ES-I3 (cell line): ENCODE results near the gene MTCH1.
A peak's percentile ranks its signal among the peaks of the same experiment; 100 is the strongest.

Source experiments
- H3K36me3 ChIP-seq: 2 replicates; pipeline ENCODE4 v1.6.1; 2013; ENCODE audit warnings: mild to moderate bottlenecking, low read length, control low read depth, moderate library complexity; ENCODE audit not compliant: insufficient read depth
- H3K4me1 ChIP-seq: 2 replicates; pipeline ENCODE4 v1.6.1; 2013; ENCODE audit warnings: mild to moderate bottlenecking, control low read depth, low read length; ENCODE audit not compliant: insufficient read depth
- H3K9ac ChIP-seq: 2 replicates; pipeline ENCODE4 v1.6.1; 2013; ENCODE audit warnings: low read depth, mild to moderate bottlenecking, low read length, moderate library complexity
- H3K9me3 ChIP-seq: 2 replicates; pipeline ENCODE4 v1.6.1; 2013; ENCODE audit warnings: mild to moderate bottlenecking, low read length, moderate library complexity; ENCODE audit not compliant: control insufficient read depth, insufficient read depth

The MTCH1 gene

DNA sequence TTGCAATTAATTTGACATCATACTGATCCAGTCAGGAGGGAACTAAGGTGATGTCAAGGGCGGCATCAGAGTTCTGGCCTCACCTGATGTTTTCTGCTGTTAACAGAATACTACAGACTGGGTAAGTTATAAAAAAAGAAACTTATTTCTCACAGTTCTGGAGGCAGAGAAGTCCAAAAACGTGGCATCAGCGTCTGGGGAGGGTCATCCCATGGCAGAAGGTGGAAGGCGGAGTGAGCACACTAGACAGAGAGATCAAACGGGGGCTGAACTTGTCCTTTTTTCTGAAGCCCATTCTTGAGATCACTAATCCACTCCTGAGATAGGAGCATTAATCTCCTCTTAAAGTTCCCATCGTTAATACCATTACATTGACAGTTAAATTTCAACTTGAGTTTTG, 3.3 kb upstream of the MTCH1 start:
- Histone ChIP-seq H3K4me1 (peaks cover 8% of the 10 kb centered on the region), H3K9ac (no peak overlapping the region), H3K9me3 (no peaks in the 10 kb centered on the region), H3K36me3 (no peaks in the 10 kb centered on the region)

- Histone ChIP-seq H3K9me3 (no peaks in the 10 kb centered on the region), H3K9ac (peak overlapping the region; percentile 88), H3K4me1 (peaks cover 28% of the 10 kb centered on the region), H3K36me3 (no peaks in the 10 kb centered on the region)
These were observed 680 bp upstream of the MTCH1 start for GRCh38 chr6:36986704-36987047.

- Histone ChIP-seq H3K4me1 (peaks cover 34% of the 10 kb centered on the region), H3K9me3 (no peaks in the 10 kb centered on the region), H3K36me3 (no peaks in the 10 kb centered on the region), H3K9ac (peak overlapping the region; percentile 88)
These were observed 584 bp downstream of the MTCH1 start for GRCh38 chr6:36985417-36985807.

DNA sequence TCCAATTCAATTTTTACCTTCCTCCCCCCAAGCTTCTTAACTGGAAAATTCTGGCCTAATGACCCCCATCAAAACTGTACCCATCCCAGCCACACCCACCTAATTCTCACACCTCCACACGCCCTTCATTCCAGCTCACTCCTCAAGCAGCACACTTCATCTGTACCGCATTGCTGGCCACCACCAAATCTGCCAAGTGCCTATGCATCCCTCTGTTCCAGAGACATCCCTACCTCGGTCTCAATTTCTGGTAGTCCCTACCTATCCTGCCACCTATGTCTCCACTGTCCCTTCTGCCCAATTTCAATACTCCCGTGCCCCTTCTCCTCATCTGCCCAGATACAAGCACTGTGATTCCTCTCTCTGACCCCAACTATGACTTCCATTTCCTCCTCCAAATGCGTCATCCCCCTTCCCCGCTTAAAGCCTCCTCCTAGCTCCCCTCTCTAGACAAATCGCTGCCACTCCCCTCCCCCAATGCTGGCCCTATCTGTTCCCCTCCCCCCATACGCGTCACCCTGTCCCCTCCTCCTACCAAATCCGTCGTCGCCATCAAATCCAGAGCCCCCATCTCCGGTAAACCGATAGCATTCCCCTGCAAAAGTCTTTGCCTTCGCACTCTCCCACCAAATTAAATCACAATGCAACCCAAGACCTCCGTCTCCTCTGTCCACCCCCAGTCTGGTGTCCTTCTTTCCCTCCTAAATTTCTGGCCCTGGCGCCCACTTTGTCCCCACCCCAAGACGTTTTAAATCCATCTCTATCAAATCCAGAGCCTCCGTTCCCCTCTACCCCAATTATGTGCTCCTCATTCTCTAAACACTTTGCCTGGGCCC, 1.2 kb downstream of the MTCH1 start:
- no peaks in the 10 kb centered on the region for H3K36me3 ChIP-seq
- peaks cover 36% of the 10 kb centered on the region for H3K4me1 ChIP-seq
- H3K9ac ChIP-seq = peak overlapping the region; percentile 88
- H3K9me3 ChIP-seq = no peaks in the 10 kb centered on the region

GRCh38 chr6:36983538-36983937, 2.5 kb downstream of the MTCH1 start:
- no peaks in the 10 kb centered on the region for H3K36me3 ChIP-seq
- H3K9ac ChIP-seq = no peak overlapping the region
- peaks cover 37% of the 10 kb centered on the region for H3K4me1 ChIP-seq
- H3K9me3 ChIP-seq = no peaks in the 10 kb centered on the region

- no peaks in the 10 kb centered on the region for H3K9me3 ChIP-seq
- peaks cover 3% of the 10 kb centered on the region for H3K36me3 ChIP-seq
- no peak overlapping the region for H3K9ac ChIP-seq
- peaks cover 33% of the 10 kb centered on the region for H3K4me1 ChIP-seq
These were observed 4.9 kb downstream of the MTCH1 start for GRCh38 chr6:36980876-36981619.

DNA sequence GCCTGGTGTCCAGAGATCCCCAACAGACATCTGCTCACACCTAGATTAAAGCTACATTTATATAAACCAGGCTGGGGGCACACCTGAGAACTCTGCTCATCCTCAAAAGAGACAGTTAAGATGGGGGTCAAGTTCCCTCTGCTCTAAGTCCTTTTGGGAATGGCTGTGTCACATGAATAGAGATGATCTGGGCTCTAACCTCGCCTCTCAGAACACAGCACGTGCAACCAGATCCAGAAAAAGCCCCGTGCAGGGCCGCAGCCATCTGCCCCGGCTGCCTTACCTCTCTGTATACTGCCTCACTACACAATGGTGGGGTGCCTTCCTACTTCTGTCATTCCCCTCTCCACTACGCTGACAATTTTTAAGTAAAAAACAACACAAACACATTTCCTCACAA, 5.9 kb downstream of the MTCH1 start:
- peaks cover 33% of the 10 kb centered on the region for H3K4me1 ChIP-seq
- H3K9ac ChIP-seq = no peak overlapping the region
- peaks cover 9% of the 10 kb centered on the region for H3K36me3 ChIP-seq
- no peaks in the 10 kb centered on the region for H3K9me3 ChIP-seq

GRCh38 chr6:36979347-36979742, 6.7 kb downstream of the MTCH1 start:
- Histone ChIP-seq H3K36me3 (peaks cover 16% of the 10 kb centered on the region), H3K9ac (no peak overlapping the region), H3K4me1 (peaks cover 30% of the 10 kb centered on the region), H3K9me3 (no peaks in the 10 kb centered on the region)

DNA sequence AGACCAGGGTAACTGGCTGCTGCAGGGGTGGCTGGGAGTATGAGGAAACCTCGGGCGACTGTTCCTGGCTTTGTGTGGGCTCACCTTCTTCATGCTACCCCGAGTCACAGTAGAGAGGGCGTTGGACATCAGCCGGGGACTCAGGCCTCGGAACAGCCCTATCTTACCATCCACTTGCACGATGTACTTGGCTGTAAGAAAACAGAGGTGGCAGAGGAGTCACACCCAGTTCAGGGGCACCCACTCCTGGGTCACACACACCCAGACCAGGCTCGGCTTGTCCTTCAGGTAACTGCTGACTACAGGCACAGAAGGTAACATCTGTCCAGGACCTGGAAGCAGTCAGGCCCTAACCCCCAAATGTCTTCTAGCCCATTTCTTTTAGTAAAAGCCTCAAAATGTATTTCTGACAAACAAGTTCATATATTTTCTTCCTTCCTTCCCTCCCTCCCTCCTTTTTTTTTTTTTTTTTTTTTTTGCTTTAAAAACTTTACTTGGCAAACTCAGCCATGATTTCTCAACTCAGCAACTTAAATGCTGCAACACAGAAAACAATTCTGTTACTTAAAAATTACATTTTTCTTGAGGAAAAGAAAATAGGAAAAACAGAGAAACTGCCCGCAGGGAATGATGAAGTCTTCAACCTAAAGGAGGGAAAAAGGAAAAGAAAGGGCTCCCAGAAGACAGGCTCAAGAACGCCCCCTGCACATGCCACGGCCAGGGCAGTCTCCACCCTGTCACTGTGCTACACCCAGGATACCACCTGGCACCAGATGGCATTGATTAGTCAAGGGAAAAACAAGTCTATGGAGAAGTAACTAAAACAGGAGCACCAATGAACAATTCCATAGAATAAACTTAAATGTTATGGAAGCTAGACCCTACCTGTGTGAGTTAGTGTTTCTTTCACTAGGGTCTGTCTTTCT, 7.3 kb downstream of the MTCH1 start:
- Histone ChIP-seq H3K4me1 (peaks cover 23% of the 10 kb centered on the region), H3K36me3 (peaks cover 21% of the 10 kb centered on the region)

GRCh38 chr6:36977470-36977941, 8.5 kb downstream of the MTCH1 start:
- H3K9ac ChIP-seq = no peak overlapping the region
- no peaks in the 10 kb centered on the region for H3K9me3 ChIP-seq
- H3K36me3 ChIP-seq = peaks cover 23% of the 10 kb centered on the region
- peaks cover 13% of the 10 kb centered on the region for H3K4me1 ChIP-seq

More for the DNA sequence above, 7.3 kb downstream of the MTCH1 start:
- H3K9ac ChIP-seq = no peak overlapping the region
- no peaks in the 10 kb centered on the region for H3K9me3 ChIP-seq

GRCh38 chr6:36976931-36977330, 9.1 kb downstream of the MTCH1 start:
- H3K4me1 ChIP-seq = peaks cover 11% of the 10 kb centered on the region
- peaks cover 26% of the 10 kb centered on the region for H3K36me3 ChIP-seq
- no peaks in the 10 kb centered on the region for H3K9me3 ChIP-seq
- H3K9ac ChIP-seq = no peak overlapping the region

DNA sequence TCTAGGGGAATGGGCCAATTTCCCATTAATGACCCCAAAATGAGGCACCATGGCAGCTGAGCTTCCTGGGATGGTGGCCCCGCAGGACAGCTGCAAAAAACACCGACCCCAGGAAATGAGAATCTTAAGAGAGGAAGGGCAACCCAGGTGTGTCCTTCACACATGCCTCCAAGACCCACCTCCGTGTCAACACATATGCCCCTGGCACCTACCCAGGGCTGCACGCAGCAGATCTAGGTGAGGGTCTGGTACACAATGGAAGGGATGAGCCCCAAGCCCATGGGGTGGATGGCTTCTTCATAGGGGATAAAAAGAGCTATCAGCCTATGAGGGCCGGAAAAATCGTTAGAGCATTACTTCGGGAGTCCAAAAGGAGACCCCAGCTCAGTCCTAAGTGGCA, 9.5 kb downstream of the MTCH1 start:
- no peaks in the 10 kb centered on the region for H3K9me3 ChIP-seq
- H3K36me3 ChIP-seq = peaks cover 30% of the 10 kb centered on the region

DNA sequence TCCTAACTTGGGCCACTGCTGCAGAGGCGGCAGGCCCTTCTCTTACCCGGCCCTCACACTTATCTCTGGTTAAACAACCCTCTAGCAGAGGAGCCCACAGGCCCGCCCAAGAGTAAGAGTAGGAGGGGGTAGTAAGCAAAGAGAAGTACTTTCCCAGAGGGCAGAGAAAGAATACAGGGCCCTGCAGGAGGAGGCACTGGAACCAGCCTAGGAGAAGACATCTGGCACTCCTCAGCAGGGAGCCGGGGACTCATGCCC, 10.1 kb downstream of the MTCH1 start:
- H3K4me1 ChIP-seq = peaks cover 3% of the 10 kb centered on the region; the same call in 1 of the 2 replicates
- peaks cover 35% of the 10 kb centered on the region for H3K36me3 ChIP-seq
- no peaks in the 10 kb centered on the region for H3K9me3 ChIP-seq
- H3K9ac ChIP-seq = no peak overlapping the region

More for the DNA sequence above, 9.5 kb downstream of the MTCH1 start:
- H3K4me1 ChIP-seq = peaks cover 7% of the 10 kb centered on the region
- no peak overlapping the region for H3K9ac ChIP-seq

- no peaks in the 10 kb centered on the region for H3K9me3 ChIP-seq
- H3K36me3 ChIP-seq = peaks cover 38% of the 10 kb centered on the region
- peaks cover 3% of the 10 kb centered on the region; the same call in 1 of the 2 replicates for H3K4me1 ChIP-seq
- no peak overlapping the region for H3K9ac ChIP-seq
These were observed 10.6 kb downstream of the MTCH1 start for GRCh38 chr6:36975231-36976006.
